HG02973 (cell line): ENCODE measurements around the gene MMP10.
"Not testable (repeated sequence)": the region's sequence is repeated elsewhere in the genome, so short reads cannot be mapped to it uniquely, and the experiment has no call there.

Source experiments
- ATAC-seq: cut with Tn5 transposase; IDR thresholded peaks from one replicate; pipeline ENCODE4 v1.9.1; 2021; ENCODE audit warnings: moderate library complexity; ENCODE audit not compliant: unreplicated experiment

MMP10 gene

GRCh38 chr11:102730944-102731343 lies 49.5 kb downstream of the MMP10 start:
- not testable (repeated sequence) for ATAC-seq

- ATAC-seq, result no peak
These were observed 50.3 kb downstream of the MMP10 start for GRCh38 chr11:102729849-102730815.

- no peak for ATAC-seq
These were observed 52.5 kb downstream of the MMP10 start for GRCh38 chr11:102727890-102728289.

- ATAC-seq, result no peak
These were observed 55.4 kb downstream of the MMP10 start, which contains the start of gene MMP8 for GRCh38 chr11:102724904-102725500. MMP8 (minus strand) TSS chr11:102724954; CDS start chr11:102724855, 99 bp downstream.

GRCh38 chr11:102722821-102723220 lies 57.6 kb downstream of the MMP10 start:
- ATAC-seq, result no peak
